Hepatocyte (in vitro differentiated cells): ENCODE results near the gene COL5A1.

ENCODE experiments used
- EZH2phosphoT487 ChIP-seq: fragments of 200-600 bp; sonication (generic); IDR thresholded peaks from one replicate; pipeline ENCODE4 v1.6.1; 2018; ENCODE audit warnings: antibody characterized with exemption, mild to moderate bottlenecking, low read depth, moderate library complexity; ENCODE audit not compliant: unreplicated experiment, severe bottlenecking
- TF ChIP-seq, protein P1 (sequence below): fragments of 200-600 bp; sonication (generic); IDR thresholded peaks from 2 replicates; pipeline ENCODE4 v1.5.1; 2016; ENCODE audit warnings: antibody characterized with exemption, mild to moderate bottlenecking; ENCODE audit not compliant: poor library complexity

DNA sequence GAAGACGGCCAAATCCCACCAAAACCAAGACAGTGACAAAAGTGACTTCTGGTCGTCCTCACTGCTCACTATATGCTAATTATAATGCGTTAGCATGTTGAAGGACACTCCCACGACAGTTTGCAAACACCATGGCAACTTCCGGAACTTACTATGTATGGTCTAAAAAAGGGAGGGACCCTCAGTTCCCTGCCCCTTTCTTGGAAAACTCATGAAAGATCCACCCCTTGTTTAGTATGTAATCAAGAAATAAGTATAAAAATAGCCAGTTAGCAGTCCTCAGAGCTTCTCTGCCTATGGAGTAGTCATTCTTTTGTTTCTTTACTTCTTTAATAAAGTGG lies 248.5 kb downstream of the COL5A1 start:
- TF ChIP-seq, protein P1, sequence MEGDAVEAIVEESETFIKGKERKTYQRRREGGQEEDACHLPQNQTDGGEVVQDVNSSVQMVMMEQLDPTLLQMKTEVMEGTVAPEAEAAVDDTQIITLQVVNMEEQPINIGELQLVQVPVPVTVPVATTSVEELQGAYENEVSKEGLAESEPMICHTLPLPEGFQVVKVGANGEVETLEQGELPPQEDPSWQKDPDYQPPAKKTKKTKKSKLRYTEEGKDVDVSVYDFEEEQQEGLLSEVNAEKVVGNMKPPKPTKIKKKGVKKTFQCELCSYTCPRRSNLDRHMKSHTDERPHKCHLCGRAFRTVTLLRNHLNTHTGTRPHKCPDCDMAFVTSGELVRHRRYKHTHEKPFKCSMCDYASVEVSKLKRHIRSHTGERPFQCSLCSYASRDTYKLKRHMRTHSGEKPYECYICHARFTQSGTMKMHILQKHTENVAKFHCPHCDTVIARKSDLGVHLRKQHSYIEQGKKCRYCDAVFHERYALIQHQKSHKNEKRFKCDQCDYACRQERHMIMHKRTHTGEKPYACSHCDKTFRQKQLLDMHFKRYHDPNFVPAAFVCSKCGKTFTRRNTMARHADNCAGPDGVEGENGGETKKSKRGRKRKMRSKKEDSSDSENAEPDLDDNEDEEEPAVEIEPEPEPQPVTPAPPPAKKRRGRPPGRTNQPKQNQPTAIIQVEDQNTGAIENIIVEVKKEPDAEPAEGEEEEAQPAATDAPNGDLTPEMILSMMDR = no peak
- no peak for TF ChIP-seq EZH2phosphoT487
